Renal cortex interstitium (tissue), 15 donors: ENCODE measurements around the gene NAGPA. TPM values are rescaled to one million over a fixed set of nuclear protein-coding genes. Genes with fewer than 3 reads are reported as not detected.
"Not testable (repeated sequence)": the region's sequence is repeated elsewhere in the genome, so short reads cannot be mapped to it uniquely, and the experiment has no call there.

Experiments
- DNase-seq, 11 donors: peaks; one replicate each; pipeline ENCODE4 v3.0.0-alpha.2; 2013; ENCODE audit warnings: low read depth in 9 of 11, low spot score in 4 of 11; ENCODE audit errors: extremely low read depth in 1 of 11
- long read RNA-seq, 16 experiments: transcript quantifications; one replicate each; lab custom pipeline, GENCODE V29; 2026
- polyA plus RNA-seq, 3 donors: library from polyadenylated mRNA; unstranded; fragments of 120-200 nt; gene quantifications; one replicate each; pipeline ENCODE4 v1.2.1, GENCODE V29; 2013; ENCODE audit not compliant: insufficient read length in 3 of 3

The NAGPA gene
- polyA plus RNA-seq = 10 to 100 TPM in 2 of 3 donors, 1 to 10 TPM in 1; 7.6 to 14.6 (median 11.6) TPM
- long read RNA-seq, donor 1, partial matches to known transcripts = 0 of 3 reads
- long read RNA-seq, donor 1, other reads (novel, unspliced or antisense) = 0 of 3 reads
- long read RNA-seq, donor 2, partial matches to known transcripts = 0 of 1 reads
- long read RNA-seq, donor 2, other reads (novel, unspliced or antisense) = 0 of 1 reads
- long read RNA-seq, donor 3, partial matches to known transcripts = 0 of 2 reads
- long read RNA-seq, donor 3, other reads (novel, unspliced or antisense) = 0 of 2 reads
- long read RNA-seq, donor 4, partial matches to known transcripts = 0 of 5 reads
- long read RNA-seq, donor 4, other reads (novel, unspliced or antisense) = 0 of 5 reads
- long read RNA-seq, donor 5 = 0 reads
- long read RNA-seq, donor 6, partial matches to known transcripts = 0 of 3 reads
- long read RNA-seq, donor 6, other reads (novel, unspliced or antisense) = 0 of 3 reads
- long read RNA-seq, donor 7, partial matches to known transcripts = 0 of 2 reads
- long read RNA-seq, donor 7, other reads (novel, unspliced or antisense) = 0 of 2 reads
- long read RNA-seq, donor 8 = 0 reads
- long read RNA-seq, donor 9 = 0 reads
- long read RNA-seq, donor 10, partial matches to known transcripts = 0 of 1 reads
- long read RNA-seq, donor 10, other reads (novel, unspliced or antisense) = 0 of 1 reads
- long read RNA-seq, donor 11, partial matches to known transcripts = 0 of 3 reads
- long read RNA-seq, donor 11, other reads (novel, unspliced or antisense) = 0 of 3 reads
- long read RNA-seq, donor 12, partial matches to known transcripts = 0 of 2 reads
- long read RNA-seq, donor 12, other reads (novel, unspliced or antisense) = 0 of 2 reads
- long read RNA-seq, donor 13 = 0 reads
- long read RNA-seq, donor 14, partial matches to known transcripts = 0 of 1 reads
- long read RNA-seq, donor 14, other reads (novel, unspliced or antisense) = 0 of 1 reads
- long read RNA-seq, donor 15, partial matches to known transcripts = 0 of 2 reads
- long read RNA-seq, donor 15, other reads (novel, unspliced or antisense) = 0 of 2 reads
- long read RNA-seq, donor 16, partial matches to known transcripts = 0 of 3 reads
- long read RNA-seq, donor 16, other reads (novel, unspliced or antisense) = 0 of 3 reads

DNA sequence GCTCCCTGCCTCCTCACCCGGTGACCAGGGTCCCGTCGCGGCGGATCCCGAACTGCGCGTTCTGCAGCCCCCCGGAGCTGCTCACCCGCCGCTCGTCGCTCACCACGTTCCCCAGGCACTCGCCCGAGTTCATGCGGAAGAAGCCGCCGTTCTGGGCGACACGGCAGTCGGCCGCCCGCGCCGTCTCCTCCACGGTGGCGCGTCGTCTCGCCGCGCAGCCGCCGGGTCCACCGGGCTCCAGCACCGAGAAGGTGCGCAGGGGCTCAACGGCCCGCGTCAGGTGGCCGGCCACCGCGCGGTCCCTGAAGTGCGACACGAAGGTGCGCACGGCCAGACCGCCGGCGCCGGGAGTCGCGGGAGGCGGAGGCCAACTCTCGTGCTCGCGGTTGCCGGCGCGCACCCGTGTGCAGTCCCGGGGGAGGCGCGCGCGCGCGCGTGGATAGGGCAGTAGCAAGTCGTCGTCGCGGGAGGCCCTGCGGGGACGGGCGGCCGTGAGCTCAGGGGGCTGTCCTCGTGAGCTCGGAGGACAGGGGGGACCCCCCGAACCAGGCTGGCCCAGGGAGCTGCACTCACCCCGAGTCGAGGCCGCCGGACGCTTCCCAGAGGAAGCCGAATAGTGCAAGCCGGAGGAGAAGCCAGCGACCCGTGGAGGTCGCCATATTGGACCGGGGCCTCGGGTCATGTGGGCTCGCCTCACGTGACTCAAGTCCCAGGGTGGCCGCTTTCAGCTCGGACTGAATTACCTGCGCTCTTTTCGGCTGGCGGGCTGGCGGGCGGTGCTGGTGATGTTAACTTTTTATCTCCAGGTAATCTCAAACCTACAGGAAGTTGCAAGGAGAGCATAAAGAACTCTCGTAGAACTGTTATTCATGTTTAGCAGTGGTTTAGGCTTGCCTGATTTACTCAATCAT is at the start of gene NAGPA:
NAGPA (minus strand) TSS at position 680 of the 911 bp plus-strand sequence; CDS start at position 659, 21 bp downstream.
- DNase-seq = peak; percentile 61 to 86 (median 77)

GRCh38 chr16:5080996-5081395 is 47.3 kb upstream of the NAGPA start:
- DNase-seq = not testable (repeated sequence)

DNA sequence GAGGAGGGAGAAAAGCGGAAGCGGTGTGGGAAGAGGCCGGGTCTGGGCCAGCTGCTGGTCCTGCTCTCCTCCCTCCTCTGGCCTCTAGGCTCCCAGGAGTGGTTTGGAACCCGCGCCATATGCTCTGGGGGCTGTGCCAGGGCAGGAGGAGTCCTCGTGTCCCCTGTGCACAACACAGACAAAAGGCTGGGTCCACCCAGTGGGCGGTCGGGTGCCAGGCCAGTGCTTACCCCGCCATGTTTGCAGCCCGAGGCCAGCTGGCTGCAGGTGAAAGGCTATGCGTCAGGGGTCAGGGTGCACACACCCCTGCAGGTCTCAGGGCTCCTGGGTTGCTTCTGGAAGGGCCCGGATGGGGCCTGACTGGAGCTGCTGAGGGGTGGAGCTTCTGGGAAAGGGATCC is 46.7 kb upstream of the NAGPA start:
- DNase-seq = not testable (repeated sequence)

DNA sequence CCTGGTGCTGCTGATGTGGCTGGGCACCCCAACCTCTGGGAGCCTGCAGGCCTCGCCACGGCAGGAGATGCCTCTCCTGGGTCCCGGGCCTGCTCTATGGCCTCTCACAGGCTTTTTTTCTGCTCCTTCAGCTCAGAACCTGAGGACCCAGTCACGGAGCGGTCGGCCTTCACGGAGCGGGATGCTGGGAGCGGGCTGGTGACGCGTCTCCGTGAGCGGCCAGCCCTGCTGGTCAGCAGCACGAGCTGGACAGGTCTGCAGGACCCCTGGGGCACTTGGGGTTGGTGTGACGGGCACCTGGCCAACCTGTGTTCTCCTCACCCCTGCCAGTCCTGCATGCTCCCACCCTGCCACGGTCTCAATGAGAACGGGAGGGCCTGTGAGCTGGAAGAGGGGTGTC is 44.9 kb upstream of the NAGPA start:
- DNase-seq = no peak

- no peak for DNase-seq
Observed at GRCh38 chr16:5077304-5077703, 43.6 kb upstream of the NAGPA start.

DNA sequence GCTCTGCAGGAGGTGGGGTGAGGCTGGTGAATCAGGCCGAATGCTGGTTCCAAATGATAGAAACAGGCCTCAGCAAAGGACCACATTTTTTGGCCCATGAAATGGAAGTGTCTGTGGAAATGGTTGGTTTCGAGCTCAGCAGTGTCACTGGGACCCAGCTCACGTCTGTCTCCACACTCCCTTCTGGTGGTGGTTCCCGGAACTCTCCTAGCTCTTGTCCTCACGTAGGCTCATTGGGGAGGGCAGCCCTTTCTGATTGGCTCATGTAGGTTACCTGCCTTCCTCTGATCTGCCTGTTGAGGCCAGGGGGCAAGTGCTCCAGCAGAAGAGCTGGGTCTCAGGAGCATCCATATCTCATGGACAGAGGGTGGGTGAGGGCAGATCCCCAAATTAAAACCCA is 41.9 kb upstream of the NAGPA start:
- no peak for DNase-seq

GRCh38 chr16:5073771-5074170 is 40.0 kb upstream of the NAGPA start:
- DNase-seq = not testable (repeated sequence)

DNA sequence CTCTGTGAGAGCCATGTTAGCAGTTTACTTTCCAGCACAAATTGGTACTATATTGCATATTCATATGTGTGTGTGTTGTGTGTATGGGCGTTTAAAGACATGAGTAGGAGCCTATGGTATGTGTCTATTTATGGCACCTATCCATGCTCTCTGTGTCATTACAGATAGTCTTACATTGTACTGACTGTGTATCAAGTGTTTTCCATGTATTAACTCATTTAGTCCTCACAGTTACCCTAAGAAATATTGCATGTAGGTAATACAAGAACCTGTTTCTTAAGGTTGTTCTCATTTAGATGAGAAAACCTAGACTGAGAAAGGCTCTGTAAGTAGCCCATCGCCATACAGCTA is 39.5 kb upstream of the NAGPA start:
- DNase-seq = no peak

- DNase-seq = no peak
Observed at GRCh38 chr16:5072334-5073278, 38.9 kb upstream of the NAGPA start.

- DNase-seq = peak; percentile 66 to 88 (median 83)
Observed at GRCh38 chr16:5071681-5072333, 38.1 kb upstream of the NAGPA start, which contains the start of gene ALG1. TSS of gene ALG1 (plus strand) at chr16:5071843. CDS start at chr16:5071850, 7 bp downstream.

- DNase-seq = no peak
Observed at GRCh38 chr16:5071341-5071680, 37.6 kb upstream of the NAGPA start.

GRCh38 chr16:5070431-5071186 is 36.9 kb upstream of the NAGPA start:
- DNase-seq = no peak

- no peak for DNase-seq
Observed at GRCh38 chr16:5069854-5070253, 36.1 kb upstream of the NAGPA start.

DNA sequence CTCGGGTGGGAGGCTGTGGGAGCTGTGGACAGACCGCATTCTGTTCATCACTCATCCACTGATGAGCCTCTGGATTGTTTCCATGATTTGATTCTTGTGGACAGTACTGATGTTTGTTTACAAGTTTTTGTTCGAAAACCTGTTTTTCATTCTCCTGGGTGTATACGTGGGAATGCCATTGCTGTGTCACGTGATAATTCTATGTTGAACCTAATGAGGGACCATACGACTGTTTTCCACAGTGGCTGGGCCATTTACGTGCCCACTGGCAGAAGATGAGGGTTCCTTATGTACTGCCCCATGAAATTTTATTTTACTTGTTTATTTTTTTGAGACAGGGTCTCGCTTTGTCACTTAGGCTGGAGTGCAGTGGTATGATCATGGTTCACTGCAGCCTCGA is 35.3 kb upstream of the NAGPA start:
- DNase-seq = no peak

DNA sequence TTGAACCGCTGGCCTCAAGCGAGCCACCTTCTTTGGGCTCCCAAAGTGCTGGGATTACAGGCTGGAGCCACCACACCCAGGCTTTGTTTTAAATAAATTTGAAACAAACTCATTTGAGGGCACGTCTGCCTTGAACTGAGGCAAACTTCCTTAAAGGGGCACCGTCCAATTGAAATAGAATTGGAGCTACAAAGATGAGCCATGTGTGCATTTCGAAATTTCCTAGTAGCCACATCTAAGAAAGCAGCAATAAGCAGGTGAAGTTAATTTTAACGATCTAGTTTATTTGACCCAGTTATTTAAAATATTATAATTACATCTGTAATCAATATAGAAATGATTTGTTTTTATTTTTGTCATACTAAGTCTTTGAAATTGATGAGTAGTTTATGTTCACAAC is 32.8 kb upstream of the NAGPA start:
- DNase-seq = no peak

DNA sequence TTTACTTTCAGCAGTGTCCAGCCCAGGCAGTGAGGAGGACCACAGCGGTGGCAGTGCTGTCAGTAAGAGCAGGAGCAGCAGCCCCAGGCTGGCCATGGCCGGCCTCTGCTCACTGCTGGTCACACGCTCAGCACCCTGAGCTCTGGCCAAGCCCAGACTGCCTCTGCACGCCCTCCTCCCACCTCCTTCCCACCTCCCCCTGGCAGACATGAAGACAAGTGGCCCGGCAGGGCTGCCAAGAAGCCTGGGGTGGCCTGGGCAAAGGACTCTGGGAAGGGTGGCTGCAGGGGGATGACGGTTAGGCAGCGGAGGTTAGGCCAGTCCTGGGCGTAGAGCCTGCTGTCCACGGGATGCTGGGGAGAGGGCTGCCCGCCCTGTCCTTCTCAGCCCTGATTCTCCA is 32.1 kb upstream of the NAGPA start, which contains the start of gene C16orf89:
C16orf89 (minus strand) TSS at position 144 of the 400 bp plus-strand sequence; CDS start at position 96, 48 bp downstream.
- DNase-seq = no peak
